GM23338 (cell line): ENCODE measurements around the gene CPTP.

Experiments
- CTCF ChIP-seq, 2 experiments: fragments of 200-600 bp in 1 of 2; sonication (generic) in 1 of 2; conservative IDR thresholded peaks; 2 replicates each; pipeline versions ENCODE4 v1.5.1 to v1.6.1; 2016 to 2017; ENCODE audit warnings: antibody characterized with exemption in 2 of 2, low read depth in 2 of 2, mild to moderate bottlenecking in 2 of 2, moderate library complexity in 1 of 2
- EZH2 ChIP-seq: fragments of 200-600 bp; sonication (generic); IDR thresholded peaks from one replicate; pipeline ENCODE4 v1.8.0; 2017; ENCODE audit warnings: antibody characterized with exemption, mild to moderate bottlenecking, low read depth; ENCODE audit not compliant: unreplicated experiment
- POLR2AphosphoS5 ChIP-seq: IDR thresholded peaks from 2 replicates; pipeline ENCODE4 v1.6.1; 2016; ENCODE audit warnings: antibody characterized with exemption, low read depth

- TF ChIP-seq POLR2AphosphoS5: peak; percentile 88
- TF ChIP-seq CTCF (conservative IDR thresholded peaks at IDR 0.05; ENCODE audit: low read depth in 2 of 2): no peak
- TF ChIP-seq EZH2: no peak
These were observed at the start of gene CPTP, which contains the start of gene INTS11 for GRCh38 chr1:1324524-1325287.
